Measurements from ENCODE around the gene TGM1. TPM values are rescaled to one million over a fixed set of nuclear protein-coding genes. Genes with fewer than 3 reads are reported as not detected.

TGM1 gene
- total and polyA plus RNA-seq, 2 experiments from 2014 or later = 0.31 to 0.63 TPM

DNA sequence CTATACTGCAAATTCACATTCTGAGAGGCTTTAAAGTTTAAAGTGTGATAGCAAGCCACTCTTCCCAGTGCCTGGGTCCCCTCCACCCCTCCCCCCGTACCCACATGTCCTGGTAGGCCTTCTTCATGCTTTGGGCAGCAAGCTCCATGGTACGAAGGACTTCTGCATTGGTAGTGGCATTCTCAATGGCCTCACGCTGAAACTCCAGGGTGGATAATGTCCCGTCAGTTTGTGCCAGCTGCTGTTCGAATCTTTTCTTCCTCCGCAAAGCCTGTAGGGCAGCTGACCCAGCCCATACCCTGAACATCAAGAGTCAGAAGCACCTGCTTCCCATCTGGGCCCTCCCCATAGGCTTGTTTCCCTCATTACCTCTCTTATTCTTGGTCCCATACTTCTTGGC, 51.7 kb downstream of the TGM1 start:
- Histone ChIP-seq H3K9me2 (ENCODE audit: insufficient read depth) (no peaks in the 10 kb centered on the region), H3K36me3 (ENCODE audit: insufficient read depth) (peaks cover 6% of the 10 kb centered on the region), H2AFZ (no peak overlapping the region), H4K20me1 (replicated peaks; ENCODE audit: insufficient read depth) (no peaks in the 10 kb centered on the region; the same call in 1 of the 2 replicates), H3K4me3 (no peak overlapping the region), H3K27ac (ENCODE audit: low read depth) (no peak overlapping the region), H3K27me3 (ENCODE audit: insufficient read depth) (no peaks in the 10 kb centered on the region), H3F3A (replicated peaks; ENCODE audit: low read depth) (peaks cover 19% of the 10 kb centered on the region), H3K79me2 (replicated peaks; ENCODE audit: insufficient read depth) (no peaks in the 10 kb centered on the region; the same call in 1 of the 2 replicates), H3K4me1 (ENCODE audit: insufficient read depth) (peaks cover 16% of the 10 kb centered on the region), H3K4me2 (no peak overlapping the region)
- Mint-ChIP-seq H3K4me3 (peak overlapping the region; percentile 93), H3K27ac (no peak overlapping the region), H3K36me3 (ENCODE audit: low read depth) (peaks cover 68% of the 10 kb centered on the region), H3K27me3 (ENCODE audit: insufficient read depth, low read depth, poor library complexity) (peaks cover 20% of the 10 kb centered on the region), H3K9me3 (peaks cover 3% of the 10 kb centered on the region; the same call in 2 of the 3 replicates), H3K4me1 (peaks cover 19% of the 10 kb centered on the region)
- DNase-seq (ENCODE audit: low spot score) (no peak), ATAC-seq (no peak)
- TF ChIP-seq NANOG (IDR thresholded peaks at IDR 0.05; ENCODE audit: borderline replicate concordance) (no peak), ZNF331 (CRISPR knock-in tag; IDR thresholded peaks at IDR 0.05; ENCODE audit: low read depth) (no peak), EZH2 (IDR thresholded peaks at IDR 0.05; ENCODE audit: low read depth, unreplicated experiment) (no peak), POLR2AphosphoS5 (IDR thresholded peaks at IDR 0.05; ENCODE audit: low read depth) (no peak), STAT1 (IDR thresholded peaks at IDR 0.05; ENCODE audit: unreplicated experiment) (no peak), ZNF114 (CRISPR knock-in tag; IDR thresholded peaks at IDR 0.05) (no peak), EZH2phosphoT487 (IDR thresholded peaks at IDR 0.05; ENCODE audit: unreplicated experiment) (no peak), CREB1 (CRISPR knock-in tag; IDR thresholded peaks at IDR 0.05; ENCODE audit: low read depth) (no peak), JUNB (IDR thresholded peaks at IDR 0.05; ENCODE audit: unreplicated experiment) (no peak)
- TF ChIP-seq, protein P1, sequence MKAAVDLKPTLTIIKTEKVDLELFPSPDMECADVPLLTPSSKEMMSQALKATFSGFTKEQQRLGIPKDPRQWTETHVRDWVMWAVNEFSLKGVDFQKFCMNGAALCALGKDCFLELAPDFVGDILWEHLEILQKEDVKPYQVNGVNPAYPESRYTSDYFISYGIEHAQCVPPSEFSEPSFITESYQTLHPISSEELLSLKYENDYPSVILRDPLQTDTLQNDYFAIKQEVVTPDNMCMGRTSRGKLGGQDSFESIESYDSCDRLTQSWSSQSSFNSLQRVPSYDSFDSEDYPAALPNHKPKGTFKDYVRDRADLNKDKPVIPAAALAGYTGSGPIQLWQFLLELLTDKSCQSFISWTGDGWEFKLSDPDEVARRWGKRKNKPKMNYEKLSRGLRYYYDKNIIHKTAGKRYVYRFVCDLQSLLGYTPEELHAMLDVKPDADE (IDR thresholded peaks at IDR 0.05) = no peak
- TF ChIP-seq, protein P2, sequence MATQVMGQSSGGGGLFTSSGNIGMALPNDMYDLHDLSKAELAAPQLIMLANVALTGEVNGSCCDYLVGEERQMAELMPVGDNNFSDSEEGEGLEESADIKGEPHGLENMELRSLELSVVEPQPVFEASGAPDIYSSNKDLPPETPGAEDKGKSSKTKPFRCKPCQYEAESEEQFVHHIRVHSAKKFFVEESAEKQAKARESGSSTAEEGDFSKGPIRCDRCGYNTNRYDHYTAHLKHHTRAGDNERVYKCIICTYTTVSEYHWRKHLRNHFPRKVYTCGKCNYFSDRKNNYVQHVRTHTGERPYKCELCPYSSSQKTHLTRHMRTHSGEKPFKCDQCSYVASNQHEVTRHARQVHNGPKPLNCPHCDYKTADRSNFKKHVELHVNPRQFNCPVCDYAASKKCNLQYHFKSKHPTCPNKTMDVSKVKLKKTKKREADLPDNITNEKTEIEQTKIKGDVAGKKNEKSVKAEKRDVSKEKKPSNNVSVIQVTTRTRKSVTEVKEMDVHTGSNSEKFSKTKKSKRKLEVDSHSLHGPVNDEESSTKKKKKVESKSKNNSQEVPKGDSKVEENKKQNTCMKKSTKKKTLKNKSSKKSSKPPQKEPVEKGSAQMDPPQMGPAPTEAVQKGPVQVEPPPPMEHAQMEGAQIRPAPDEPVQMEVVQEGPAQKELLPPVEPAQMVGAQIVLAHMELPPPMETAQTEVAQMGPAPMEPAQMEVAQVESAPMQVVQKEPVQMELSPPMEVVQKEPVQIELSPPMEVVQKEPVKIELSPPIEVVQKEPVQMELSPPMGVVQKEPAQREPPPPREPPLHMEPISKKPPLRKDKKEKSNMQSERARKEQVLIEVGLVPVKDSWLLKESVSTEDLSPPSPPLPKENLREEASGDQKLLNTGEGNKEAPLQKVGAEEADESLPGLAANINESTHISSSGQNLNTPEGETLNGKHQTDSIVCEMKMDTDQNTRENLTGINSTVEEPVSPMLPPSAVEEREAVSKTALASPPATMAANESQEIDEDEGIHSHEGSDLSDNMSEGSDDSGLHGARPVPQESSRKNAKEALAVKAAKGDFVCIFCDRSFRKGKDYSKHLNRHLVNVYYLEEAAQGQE (IDR thresholded peaks at IDR 0.05; ENCODE audit: unreplicated experiment) = no peak
- TF ChIP-seq, protein P3, sequence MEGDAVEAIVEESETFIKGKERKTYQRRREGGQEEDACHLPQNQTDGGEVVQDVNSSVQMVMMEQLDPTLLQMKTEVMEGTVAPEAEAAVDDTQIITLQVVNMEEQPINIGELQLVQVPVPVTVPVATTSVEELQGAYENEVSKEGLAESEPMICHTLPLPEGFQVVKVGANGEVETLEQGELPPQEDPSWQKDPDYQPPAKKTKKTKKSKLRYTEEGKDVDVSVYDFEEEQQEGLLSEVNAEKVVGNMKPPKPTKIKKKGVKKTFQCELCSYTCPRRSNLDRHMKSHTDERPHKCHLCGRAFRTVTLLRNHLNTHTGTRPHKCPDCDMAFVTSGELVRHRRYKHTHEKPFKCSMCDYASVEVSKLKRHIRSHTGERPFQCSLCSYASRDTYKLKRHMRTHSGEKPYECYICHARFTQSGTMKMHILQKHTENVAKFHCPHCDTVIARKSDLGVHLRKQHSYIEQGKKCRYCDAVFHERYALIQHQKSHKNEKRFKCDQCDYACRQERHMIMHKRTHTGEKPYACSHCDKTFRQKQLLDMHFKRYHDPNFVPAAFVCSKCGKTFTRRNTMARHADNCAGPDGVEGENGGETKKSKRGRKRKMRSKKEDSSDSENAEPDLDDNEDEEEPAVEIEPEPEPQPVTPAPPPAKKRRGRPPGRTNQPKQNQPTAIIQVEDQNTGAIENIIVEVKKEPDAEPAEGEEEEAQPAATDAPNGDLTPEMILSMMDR (conservative IDR thresholded peaks at IDR 0.05; ENCODE audit: low read depth in 2 of 2) = no peak
- TF ChIP-seq, protein P4, sequence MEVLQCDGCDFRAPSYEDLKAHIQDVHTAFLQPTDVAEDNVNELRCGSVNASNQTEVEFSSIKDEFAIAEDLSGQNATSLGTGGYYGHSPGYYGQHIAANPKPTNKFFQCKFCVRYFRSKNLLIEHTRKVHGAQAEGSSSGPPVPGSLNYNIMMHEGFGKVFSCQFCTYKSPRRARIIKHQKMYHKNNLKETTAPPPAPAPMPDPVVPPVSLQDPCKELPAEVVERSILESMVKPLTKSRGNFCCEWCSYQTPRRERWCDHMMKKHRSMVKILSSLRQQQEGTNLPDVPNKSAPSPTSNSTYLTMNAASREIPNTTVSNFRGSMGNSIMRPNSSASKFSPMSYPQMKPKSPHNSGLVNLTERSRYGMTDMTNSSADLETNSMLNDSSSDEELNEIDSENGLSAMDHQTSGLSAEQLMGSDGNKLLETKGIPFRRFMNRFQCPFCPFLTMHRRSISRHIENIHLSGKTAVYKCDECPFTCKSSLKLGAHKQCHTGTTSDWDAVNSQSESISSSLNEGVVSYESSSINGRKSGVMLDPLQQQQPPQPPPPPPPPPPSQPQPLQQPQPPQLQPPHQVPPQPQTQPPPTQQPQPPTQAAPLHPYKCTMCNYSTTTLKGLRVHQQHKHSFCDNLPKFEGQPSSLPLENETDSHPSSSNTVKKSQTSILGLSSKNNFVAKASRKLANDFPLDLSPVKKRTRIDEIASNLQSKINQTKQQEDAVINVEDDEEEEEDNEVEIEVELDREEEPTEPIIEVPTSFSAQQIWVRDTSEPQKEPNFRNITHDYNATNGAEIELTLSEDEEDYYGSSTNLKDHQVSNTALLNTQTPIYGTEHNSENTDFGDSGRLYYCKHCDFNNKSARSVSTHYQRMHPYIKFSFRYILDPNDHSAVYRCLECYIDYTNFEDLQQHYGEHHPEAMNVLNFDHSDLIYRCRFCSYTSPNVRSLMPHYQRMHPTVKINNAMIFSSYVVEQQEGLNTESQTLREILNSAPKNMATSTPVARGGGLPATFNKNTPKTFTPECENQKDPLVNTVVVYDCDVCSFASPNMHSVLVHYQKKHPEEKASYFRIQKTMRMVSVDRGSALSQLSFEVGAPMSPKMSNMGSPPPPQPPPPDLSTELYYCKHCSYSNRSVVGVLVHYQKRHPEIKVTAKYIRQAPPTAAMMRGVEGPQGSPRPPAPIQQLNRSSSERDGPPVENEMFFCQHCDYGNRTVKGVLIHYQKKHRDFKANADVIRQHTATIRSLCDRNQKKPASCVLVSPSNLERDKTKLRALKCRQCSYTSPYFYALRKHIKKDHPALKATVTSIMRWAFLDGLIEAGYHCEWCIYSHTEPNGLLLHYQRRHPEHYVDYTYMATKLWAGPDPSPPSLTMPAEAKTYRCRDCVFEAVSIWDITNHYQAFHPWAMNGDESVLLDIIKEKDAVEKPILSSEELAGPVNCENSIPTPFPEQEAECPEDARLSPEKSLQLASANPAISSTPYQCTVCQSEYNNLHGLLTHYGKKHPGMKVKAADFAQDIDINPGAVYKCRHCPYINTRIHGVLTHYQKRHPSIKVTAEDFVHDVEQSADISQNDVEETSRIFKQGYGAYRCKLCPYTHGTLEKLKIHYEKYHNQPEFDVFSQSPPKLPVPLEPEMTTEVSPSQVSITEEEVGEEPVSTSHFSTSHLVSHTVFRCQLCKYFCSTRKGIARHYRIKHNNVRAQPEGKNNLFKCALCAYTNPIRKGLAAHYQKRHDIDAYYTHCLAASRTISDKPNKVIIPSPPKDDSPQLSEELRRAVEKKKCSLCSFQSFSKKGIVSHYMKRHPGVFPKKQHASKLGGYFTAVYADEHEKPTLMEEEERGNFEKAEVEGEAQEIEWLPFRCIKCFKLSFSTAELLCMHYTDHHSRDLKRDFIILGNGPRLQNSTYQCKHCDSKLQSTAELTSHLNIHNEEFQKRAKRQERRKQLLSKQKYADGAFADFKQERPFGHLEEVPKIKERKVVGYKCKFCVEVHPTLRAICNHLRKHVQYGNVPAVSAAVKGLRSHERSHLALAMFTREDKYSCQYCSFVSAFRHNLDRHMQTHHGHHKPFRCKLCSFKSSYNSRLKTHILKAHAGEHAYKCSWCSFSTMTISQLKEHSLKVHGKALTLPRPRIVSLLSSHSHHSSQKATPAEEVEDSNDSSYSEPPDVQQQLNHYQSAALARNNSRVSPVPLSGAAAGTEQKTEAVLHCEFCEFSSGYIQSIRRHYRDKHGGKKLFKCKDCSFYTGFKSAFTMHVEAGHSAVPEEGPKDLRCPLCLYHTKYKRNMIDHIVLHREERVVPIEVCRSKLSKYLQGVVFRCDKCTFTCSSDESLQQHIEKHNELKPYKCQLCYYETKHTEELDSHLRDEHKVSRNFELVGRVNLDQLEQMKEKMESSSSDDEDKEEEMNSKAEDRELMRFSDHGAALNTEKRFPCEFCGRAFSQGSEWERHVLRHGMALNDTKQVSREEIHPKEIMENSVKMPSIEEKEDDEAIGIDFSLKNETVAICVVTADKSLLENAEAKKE (CRISPR knock-in tag; IDR thresholded peaks at IDR 0.05) = no peak
